ENCODE results near the gene MCUR1.
A peak's percentile ranks its signal among the peaks of the same experiment; 100 is the strongest.

MCUR1 gene

GRCh38 chr6:13812359-13812642 lies 2.1 kb downstream of the MCUR1 start:
- no peak overlapping the region for H2AK5ac ChIP-seq (ENCODE audit: low read length)
- H3K9me3 ChIP-seq (ENCODE audit: insufficient read depth, low read depth, low read length) = no peaks in the 10 kb centered on the region
- H2BK12ac ChIP-seq (ENCODE audit: low read length) = no peak overlapping the region
- peaks cover 11% of the 10 kb centered on the region for H3K79me2 ChIP-seq (ENCODE audit: control insufficient read depth, insufficient read depth, low read length, poor library complexity)
- H3K18ac ChIP-seq (ENCODE audit: low read length) = no peak overlapping the region
- H3K4me2 ChIP-seq (ENCODE audit: low read length) = no peak overlapping the region
- H3K36me3 ChIP-seq (ENCODE audit: control insufficient read depth in 1 of 2, insufficient read depth in 2 of 2, low read length in 2 of 2) = peaks cover 0 to 2% of the 10 kb centered on the region in 2 experiments
- H2BK120ac ChIP-seq (ENCODE audit: insufficient read depth, low read length, poor library complexity) = no peak overlapping the region
- H3K9ac ChIP-seq (ENCODE audit: low read length) = no peak overlapping the region
- peaks cover 0 to 4% of the 10 kb centered on the region in 2 experiments for H3K4me1 ChIP-seq (ENCODE audit: control insufficient read depth in 1 of 2, insufficient read depth in 2 of 2, low read length in 2 of 2)
- peaks cover 10% of the 10 kb centered on the region for H3K79me1 ChIP-seq (ENCODE audit: low read length)
- no peak overlapping the region for H4K91ac ChIP-seq (ENCODE audit: low read depth, low read length)
- H3K27ac ChIP-seq (ENCODE audit: low read depth, low read length) = no peak overlapping the region
- peak overlapping the region; percentile 57 for H3K4ac ChIP-seq (ENCODE audit: low read depth, low read length)
- no peak for DNase-seq
- no peak overlapping the region for H3K23ac ChIP-seq (ENCODE audit: low read length)
- H3K27me3 ChIP-seq (ENCODE audit: insufficient read depth, low read length) = no peaks in the 10 kb centered on the region
- no peak overlapping the region for H2AFZ ChIP-seq (ENCODE audit: insufficient read depth, low read length, poor library complexity)
- H4K12ac ChIP-seq (ENCODE audit: low read depth, low read length) = no peak overlapping the region
- H4K8ac ChIP-seq (ENCODE audit: low read depth, low read length) = no peak overlapping the region
- H3K4me3 ChIP-seq (ENCODE audit: low read depth, low read length) = no peak overlapping the region
- H2BK5ac ChIP-seq (ENCODE audit: low read depth, low read length, poor library complexity) = no peak overlapping the region
- WGBS (ENCODE audit: extremely low coverage, insufficient coverage, insufficient read length) = no CpG with 5 or more reads among the region's 5 CpGs
- no peak overlapping the region for H3K14ac ChIP-seq (ENCODE audit: low read length)

GRCh38 chr6:13811627-13812358 lies 2.6 kb downstream of the MCUR1 start:
- peak overlapping the region; percentile 57 for H3K4ac ChIP-seq (ENCODE audit: low read depth, low read length)
- no peak overlapping the region for H4K91ac ChIP-seq (ENCODE audit: low read depth, low read length)
- H3K79me1 ChIP-seq (ENCODE audit: low read length) = peaks cover 10% of the 10 kb centered on the region
- H3K14ac ChIP-seq (ENCODE audit: low read length) = no peak overlapping the region
- no CpG with 5 or more reads among the region's 8 CpGs for WGBS (ENCODE audit: extremely low coverage, insufficient coverage, insufficient read length)
- H3K27me3 ChIP-seq (ENCODE audit: insufficient read depth, low read length) = no peaks in the 10 kb centered on the region
- H3K9me3 ChIP-seq (ENCODE audit: insufficient read depth, low read depth, low read length) = no peaks in the 10 kb centered on the region
- peaks cover 0 to 2% of the 10 kb centered on the region in 2 experiments for H3K36me3 ChIP-seq (ENCODE audit: control insufficient read depth in 1 of 2, insufficient read depth in 2 of 2, low read length in 2 of 2)
- H3K4me2 ChIP-seq (ENCODE audit: low read length) = no peak overlapping the region
- no peak overlapping the region for H2AK5ac ChIP-seq (ENCODE audit: low read length)
- no peak overlapping the region for H3K9ac ChIP-seq (ENCODE audit: low read length)
- DNase-seq = no peak
- H3K4me1 ChIP-seq (ENCODE audit: control insufficient read depth in 1 of 2, insufficient read depth in 2 of 2, low read length in 2 of 2) = peaks cover 0 to 4% of the 10 kb centered on the region in 2 experiments
- H3K27ac ChIP-seq (ENCODE audit: low read depth, low read length) = no peak overlapping the region
- no peak overlapping the region for H4K12ac ChIP-seq (ENCODE audit: low read depth, low read length)
- no peak overlapping the region for H3K18ac ChIP-seq (ENCODE audit: low read length)
- H3K4me3 ChIP-seq (ENCODE audit: low read depth, low read length) = no peak overlapping the region
- no peak overlapping the region for H2BK5ac ChIP-seq (ENCODE audit: low read depth, low read length, poor library complexity)
- H3K23ac ChIP-seq (ENCODE audit: low read length) = no peak overlapping the region
- H3K79me2 ChIP-seq (ENCODE audit: control insufficient read depth, insufficient read depth, low read length, poor library complexity) = peaks cover 11% of the 10 kb centered on the region
- H4K8ac ChIP-seq (ENCODE audit: low read depth, low read length) = no peak overlapping the region
- no peak overlapping the region for H2BK120ac ChIP-seq (ENCODE audit: insufficient read depth, low read length, poor library complexity)
- no peak overlapping the region for H2AFZ ChIP-seq (ENCODE audit: insufficient read depth, low read length, poor library complexity)
- no peak overlapping the region for H2BK12ac ChIP-seq (ENCODE audit: low read length)

- no peak overlapping the region for H4K8ac ChIP-seq (ENCODE audit: low read depth, low read length)
- no peak overlapping the region for H3K9ac ChIP-seq (ENCODE audit: low read length)
- H3K23ac ChIP-seq (ENCODE audit: low read length) = no peak overlapping the region
- H2AFZ ChIP-seq (ENCODE audit: insufficient read depth, low read length, poor library complexity) = no peak overlapping the region
- H4K91ac ChIP-seq (ENCODE audit: low read depth, low read length) = no peak overlapping the region
- peak overlapping the region; percentile 53 for H3K4ac ChIP-seq (ENCODE audit: low read depth, low read length)
- H2BK12ac ChIP-seq (ENCODE audit: low read length) = no peak overlapping the region
- no peaks in the 10 kb centered on the region for H3K9me3 ChIP-seq (ENCODE audit: insufficient read depth, low read depth, low read length)
- no peak overlapping the region for H3K14ac ChIP-seq (ENCODE audit: low read length)
- peaks cover 0 to 4% of the 10 kb centered on the region in 2 experiments for H3K4me1 ChIP-seq (ENCODE audit: control insufficient read depth in 1 of 2, insufficient read depth in 2 of 2, low read length in 2 of 2)
- H3K4me3 ChIP-seq (ENCODE audit: low read depth, low read length) = no peak overlapping the region
- peaks cover 10% of the 10 kb centered on the region for H3K79me1 ChIP-seq (ENCODE audit: low read length)
- peaks cover 2% of the 10 kb centered on the region in 2 experiments for H3K36me3 ChIP-seq (ENCODE audit: control insufficient read depth in 1 of 2, insufficient read depth in 2 of 2, low read length in 2 of 2)
- WGBS (ENCODE audit: extremely low coverage, insufficient coverage, insufficient read length) = no CpG with 5 or more reads among the region's 3 CpGs
- no peaks in the 10 kb centered on the region for H3K27me3 ChIP-seq (ENCODE audit: insufficient read depth, low read length)
- H4K12ac ChIP-seq (ENCODE audit: low read depth, low read length) = no peak overlapping the region
- H3K79me2 ChIP-seq (ENCODE audit: control insufficient read depth, insufficient read depth, low read length, poor library complexity) = peaks cover 11% of the 10 kb centered on the region
- H2AK5ac ChIP-seq (ENCODE audit: low read length) = no peak overlapping the region
- H2BK120ac ChIP-seq (ENCODE audit: insufficient read depth, low read length, poor library complexity) = no peak overlapping the region
- H2BK5ac ChIP-seq (ENCODE audit: low read depth, low read length, poor library complexity) = no peak overlapping the region
- no peak overlapping the region for H3K18ac ChIP-seq (ENCODE audit: low read length)
- no peak overlapping the region for H3K4me2 ChIP-seq (ENCODE audit: low read length)
- no peak for DNase-seq
- no peak overlapping the region for H3K27ac ChIP-seq (ENCODE audit: low read depth, low read length)
Observed at GRCh38 chr6:13810688-13811446, 3.5 kb downstream of the MCUR1 start.

- H3K4ac ChIP-seq (ENCODE audit: low read depth, low read length) = no peak overlapping the region
- H3K9me3 ChIP-seq (ENCODE audit: insufficient read depth, low read depth, low read length) = no peaks in the 10 kb centered on the region
- no peak overlapping the region for H3K9ac ChIP-seq (ENCODE audit: low read length)
- H2BK12ac ChIP-seq (ENCODE audit: low read length) = no peak overlapping the region
- peaks cover 7 to 11% of the 10 kb centered on the region in 2 experiments for H3K36me3 ChIP-seq (ENCODE audit: control insufficient read depth in 1 of 2, insufficient read depth in 2 of 2, low read length in 2 of 2)
- no peak overlapping the region for H4K91ac ChIP-seq (ENCODE audit: low read depth, low read length)
- H4K8ac ChIP-seq (ENCODE audit: low read depth, low read length) = no peak overlapping the region
- no peak overlapping the region for H2BK120ac ChIP-seq (ENCODE audit: insufficient read depth, low read length, poor library complexity)
- H3K18ac ChIP-seq (ENCODE audit: low read length) = no peak overlapping the region
- H2AK5ac ChIP-seq (ENCODE audit: low read length) = no peak overlapping the region
- no peak overlapping the region for H3K23ac ChIP-seq (ENCODE audit: low read length)
- H3K79me2 ChIP-seq (ENCODE audit: control insufficient read depth, insufficient read depth, low read length, poor library complexity) = peaks cover 6% of the 10 kb centered on the region
- DNase-seq = no peak
- H3K4me2 ChIP-seq (ENCODE audit: low read length) = no peak overlapping the region
- H3K27me3 ChIP-seq (ENCODE audit: insufficient read depth, low read length) = no peaks in the 10 kb centered on the region
- H2AFZ ChIP-seq (ENCODE audit: insufficient read depth, low read length, poor library complexity) = no peak overlapping the region
- peaks cover 2% of the 10 kb centered on the region for H3K79me1 ChIP-seq (ENCODE audit: low read length)
- H4K12ac ChIP-seq (ENCODE audit: low read depth, low read length) = no peak overlapping the region
- no peak overlapping the region for H3K14ac ChIP-seq (ENCODE audit: low read length)
- H3K27ac ChIP-seq (ENCODE audit: low read depth, low read length) = no peak overlapping the region
- WGBS (ENCODE audit: extremely low coverage, insufficient coverage, insufficient read length) = no CpG with 5 or more reads among the region's 4 CpGs
- no peak overlapping the region for H2BK5ac ChIP-seq (ENCODE audit: low read depth, low read length, poor library complexity)
- peaks cover 0 to 4% of the 10 kb centered on the region in 2 experiments for H3K4me1 ChIP-seq (ENCODE audit: control insufficient read depth in 1 of 2, insufficient read depth in 2 of 2, low read length in 2 of 2)
- H3K4me3 ChIP-seq (ENCODE audit: low read depth, low read length) = no peak overlapping the region
Observed at GRCh38 chr6:13808801-13809200, 5.6 kb downstream of the MCUR1 start.

Data from trophoblast cell (in vitro differentiated cells and primary cell).